ENCODE measurements around the gene SLC9A9.

GRCh38 chr3:143661677-143662076 is 186.6 kb downstream of the SLC9A9 start:
- TF ChIP-seq CTCF (IDR thresholded peaks at IDR 0.05) (no peak), POLR2A (IDR thresholded peaks at IDR 0.05) (no peak)

Data from uterus (tissue), 2 donors.